Measurements from ENCODE around the gene GTF2A1.
"Not testable (repeated sequence)": the region's sequence is repeated elsewhere in the genome, so short reads cannot be mapped to it uniquely, and the experiment has no call there.

GTF2A1 gene

DNA sequence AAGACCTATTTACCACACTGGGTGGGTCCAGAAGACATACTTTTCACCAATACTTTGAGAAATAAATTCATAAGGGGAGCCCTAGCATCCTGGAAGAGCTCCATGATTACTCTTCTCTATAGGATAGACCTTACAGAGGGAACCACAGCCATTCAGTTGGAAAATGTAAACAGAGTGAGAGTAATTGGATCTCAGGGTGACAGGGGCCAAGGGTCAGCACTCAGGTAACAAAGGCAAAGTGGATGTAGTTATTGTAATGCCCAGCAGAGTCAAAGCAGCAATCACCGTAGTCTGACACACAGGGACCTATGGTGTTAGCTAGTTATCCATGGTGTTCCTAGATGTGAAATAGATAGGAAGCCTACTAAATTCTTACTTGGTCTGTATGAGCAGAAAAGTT lies 10.8 kb upstream of the GTF2A1 start:
- DNase-seq, result no peak

DNA sequence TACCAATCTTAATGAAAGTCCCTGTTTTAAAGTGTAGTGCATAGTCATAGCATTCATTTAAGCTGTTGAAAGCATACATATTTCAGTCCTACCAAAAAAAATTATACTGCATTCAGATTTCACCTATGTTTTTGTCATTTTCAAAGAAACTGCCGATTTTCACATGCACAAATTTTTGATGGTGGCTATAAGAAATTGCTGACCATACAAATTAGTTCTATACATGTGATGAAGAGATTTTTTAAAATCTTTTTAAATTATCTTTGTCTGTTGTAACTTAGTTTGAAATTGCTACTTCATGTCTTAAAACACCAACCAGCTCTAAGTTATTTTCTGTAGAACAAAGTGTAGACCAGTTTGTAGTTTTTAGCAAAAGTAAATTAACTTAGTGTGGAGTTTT lies 3.5 kb upstream of the GTF2A1 start:
- no peak for DNase-seq

DNA sequence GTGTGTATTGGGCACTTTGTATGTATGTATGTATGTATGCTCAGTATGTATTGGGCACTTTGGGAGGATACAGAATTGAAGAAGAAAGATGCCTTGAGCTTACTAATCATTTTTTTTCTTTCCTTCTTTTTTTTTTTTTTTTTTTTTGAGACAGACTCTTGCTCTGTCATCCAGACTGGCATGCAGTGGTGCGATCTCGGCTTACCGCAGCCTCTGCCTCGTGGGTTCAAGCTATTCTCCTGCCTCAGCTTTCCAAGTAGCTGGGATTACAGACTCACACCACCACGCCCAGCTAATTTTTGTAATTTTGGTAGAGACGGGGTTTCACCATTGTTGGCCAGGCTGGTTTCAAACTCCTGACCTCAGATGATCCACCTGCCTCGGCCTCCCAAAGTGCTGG lies 3.0 kb upstream of the GTF2A1 start:
- not testable (repeated sequence) for DNase-seq

DNA sequence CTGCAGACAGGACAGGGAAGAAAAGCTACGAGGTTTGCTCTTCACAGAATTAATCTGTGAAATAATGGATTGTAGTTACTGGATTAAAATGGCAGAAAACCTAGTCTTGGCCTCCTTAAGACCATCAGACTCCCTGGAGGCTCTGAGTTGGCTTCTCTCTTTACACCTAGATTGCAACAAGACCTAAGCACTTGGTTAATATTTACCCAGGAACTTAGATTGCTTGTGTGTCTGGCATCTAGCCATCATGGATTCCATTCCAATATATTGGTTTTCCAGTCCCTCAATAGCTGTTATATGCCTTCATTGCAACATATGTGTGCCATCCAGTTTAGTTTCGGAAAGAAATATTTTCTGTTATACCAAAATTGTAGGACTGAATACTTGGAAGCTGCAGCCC lies 1.9 kb upstream of the GTF2A1 start:
- DNase-seq, result no peak

DNA sequence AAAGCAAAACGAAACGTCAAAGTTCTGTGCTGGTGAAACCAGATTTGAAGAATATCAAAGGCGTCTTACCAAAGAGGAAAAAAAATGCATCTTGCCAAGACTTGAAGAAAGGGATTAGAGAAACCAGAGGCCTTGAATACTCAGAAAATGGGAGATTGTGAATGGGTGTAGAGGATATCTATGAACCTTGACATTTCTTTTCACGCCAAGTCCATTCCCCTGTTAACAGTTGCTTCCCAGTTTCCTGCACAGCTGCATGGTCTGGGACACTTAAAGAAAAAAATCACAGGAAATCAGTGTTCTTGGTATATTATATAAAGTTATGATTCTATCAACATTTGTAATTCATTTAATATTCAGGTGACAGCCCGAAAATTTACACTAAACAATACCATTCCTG lies 1.4 kb upstream of the GTF2A1 start:
- no peak for DNase-seq

DNA sequence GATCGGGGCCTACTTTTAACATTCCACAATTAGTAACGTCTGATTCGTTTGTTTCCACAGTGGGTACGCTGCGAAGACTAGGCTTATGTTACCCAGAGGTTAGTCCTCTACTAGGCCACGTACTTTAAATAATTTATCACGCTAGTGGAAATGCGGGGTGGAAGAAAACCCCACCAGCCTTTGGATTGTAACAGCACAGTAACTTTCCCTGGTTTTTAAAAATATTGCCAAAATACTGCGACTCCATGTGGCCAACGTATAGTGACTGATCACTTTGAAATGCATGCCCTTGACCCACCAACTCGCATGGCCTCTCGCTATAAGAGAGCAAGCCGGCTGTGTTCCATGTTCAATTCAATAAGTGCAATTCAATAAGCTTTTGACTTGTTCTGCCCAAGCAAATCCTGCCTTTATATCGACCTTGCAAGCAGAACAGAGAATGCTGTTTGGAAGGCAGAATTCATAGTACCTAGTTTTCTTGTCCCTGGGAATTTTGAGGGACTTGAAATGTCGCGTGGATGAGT lies 882 bp upstream of the GTF2A1 start:
- peak in 3 of 14 donors; percentile 44 to 63 (median 48) for DNase-seq

DNA sequence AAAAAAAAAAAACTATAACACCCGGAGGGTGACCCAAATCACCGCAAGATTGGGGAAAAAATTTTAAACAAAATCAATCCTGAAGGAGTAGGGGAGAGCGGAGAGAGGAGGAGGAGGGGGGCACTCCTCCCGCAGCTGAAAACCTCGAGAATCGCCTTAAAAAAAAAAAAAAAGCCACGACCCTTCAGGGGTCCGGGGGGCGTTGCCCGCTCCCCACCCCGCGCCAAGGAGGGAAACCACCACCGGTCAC lies 254 bp downstream of the GTF2A1 start:
- DNase-seq, result no peak

DNA sequence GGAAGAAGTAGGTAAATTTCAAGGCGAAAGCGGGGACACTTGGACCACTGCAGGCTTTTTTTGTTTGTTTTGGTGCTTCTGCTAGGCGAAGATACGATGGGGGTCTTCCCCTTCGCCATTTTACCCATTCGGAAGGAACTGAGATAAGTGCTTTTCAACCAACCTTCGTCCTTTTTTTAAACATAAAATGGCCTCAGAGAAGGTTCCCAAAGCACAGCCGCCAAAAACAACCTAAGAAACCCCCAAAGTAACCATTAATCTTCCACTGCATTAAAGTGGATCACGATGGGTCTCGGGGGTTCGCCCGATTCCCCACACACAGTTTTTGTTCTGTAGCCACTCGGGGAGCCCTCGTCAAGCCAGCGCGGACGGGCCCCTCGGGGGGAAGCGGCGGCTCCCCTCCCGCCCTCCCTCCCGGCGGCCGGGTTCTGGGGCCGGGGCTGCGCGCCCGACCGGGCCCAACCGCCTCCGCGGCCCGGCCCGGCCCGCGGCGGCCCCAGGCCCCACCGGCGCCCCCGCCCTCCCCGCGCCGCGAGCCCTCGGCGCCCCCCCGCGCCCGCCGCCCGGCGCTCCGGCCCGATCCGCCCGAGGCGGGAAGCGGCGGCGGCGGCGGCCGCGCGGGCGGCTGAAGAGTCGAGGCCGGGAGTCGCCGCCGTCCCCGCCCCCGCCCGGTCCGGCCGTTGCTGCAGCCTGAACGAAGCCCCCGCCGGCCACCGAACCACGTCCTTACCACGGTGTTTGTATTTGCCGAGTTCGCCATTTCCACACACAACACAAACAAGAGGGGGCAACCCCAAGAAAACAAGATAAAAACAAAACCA lies 790 bp downstream of the GTF2A1 start:
- DNase-seq, result peak in 8 of 14 donors; percentile 37 to 80 (median 62)

DNA sequence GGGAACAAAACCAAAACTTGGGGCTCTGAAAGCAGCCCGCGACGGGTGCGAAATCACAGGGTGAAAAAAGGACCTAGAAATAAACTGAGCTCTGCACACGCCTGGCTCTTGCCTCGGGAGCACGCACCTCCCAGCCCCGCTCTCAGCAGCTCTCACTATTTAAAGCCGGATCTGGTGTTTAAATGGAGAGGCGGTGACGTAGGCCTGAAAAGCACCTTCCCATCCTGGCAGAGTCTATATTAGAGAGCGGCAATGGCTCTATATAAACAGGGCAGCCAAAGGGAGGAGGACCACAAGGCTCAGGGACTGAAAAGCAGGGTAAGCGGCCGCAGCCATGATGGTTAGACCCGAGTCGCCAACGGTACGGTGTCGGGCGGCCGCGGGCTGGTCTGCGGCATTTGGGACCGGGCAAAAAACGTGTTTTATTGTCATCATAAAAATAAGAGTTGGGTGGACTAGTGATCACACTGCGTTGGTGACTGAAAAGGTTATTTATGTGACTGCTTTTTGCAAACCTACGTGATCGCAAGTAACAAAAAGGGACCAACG lies 1.5 kb downstream of the GTF2A1 start:
- DNase-seq, result peak; percentile 21 to 97 (median 85)

DNA sequence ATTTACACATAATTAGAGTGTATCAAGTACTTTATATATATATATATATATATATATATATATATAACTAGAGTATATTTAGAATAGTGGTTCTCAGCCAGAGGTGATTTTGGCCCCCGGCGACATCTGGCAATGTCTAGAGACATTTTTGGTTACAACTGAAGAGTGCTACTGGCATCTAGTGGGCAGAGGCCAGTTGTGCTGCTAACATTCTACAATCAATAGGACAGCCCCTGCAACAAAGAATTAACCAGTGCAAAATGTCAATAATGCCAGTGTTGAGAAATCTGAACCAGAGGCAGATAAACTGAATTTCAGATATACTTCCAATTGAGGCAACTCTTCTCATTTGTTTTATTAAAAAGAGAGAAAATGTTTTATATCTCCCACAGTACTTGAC lies 8.9 kb downstream of the GTF2A1 start:
- peak in 3 of 14 donors; percentile 4 to 14 (median 11) for DNase-seq

DNA sequence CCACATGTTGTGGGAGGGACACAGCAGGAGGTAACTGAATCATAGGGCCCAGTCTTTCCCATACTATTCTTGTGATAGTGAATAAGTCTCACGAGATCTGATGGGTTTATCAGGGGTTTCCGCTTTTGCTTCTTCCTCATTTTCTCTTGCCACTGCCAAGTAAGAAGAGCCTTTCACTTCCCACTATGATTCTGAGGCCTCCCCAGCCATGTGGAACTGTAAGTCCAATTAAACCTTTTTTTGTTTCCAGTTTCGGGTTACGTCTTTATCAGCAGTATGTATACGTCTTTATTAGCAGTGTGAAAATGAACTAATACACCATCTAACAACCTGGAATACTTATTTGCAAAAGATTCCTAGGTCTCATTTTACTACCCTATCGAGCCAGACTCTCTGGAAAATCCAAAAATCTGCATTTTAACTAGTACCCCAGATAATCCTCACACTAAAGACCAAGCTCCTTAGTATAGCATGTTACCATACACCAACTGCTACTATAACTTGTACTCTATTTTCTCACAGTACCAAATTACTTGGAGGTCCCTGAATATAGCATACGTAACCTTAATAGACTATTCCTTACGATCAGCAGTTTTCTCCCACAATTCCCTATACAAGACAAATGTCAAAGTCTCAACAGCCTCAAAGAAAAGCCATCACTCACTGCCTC lies 11.5 kb downstream of the GTF2A1 start:
- DNase-seq, result no peak

DNA sequence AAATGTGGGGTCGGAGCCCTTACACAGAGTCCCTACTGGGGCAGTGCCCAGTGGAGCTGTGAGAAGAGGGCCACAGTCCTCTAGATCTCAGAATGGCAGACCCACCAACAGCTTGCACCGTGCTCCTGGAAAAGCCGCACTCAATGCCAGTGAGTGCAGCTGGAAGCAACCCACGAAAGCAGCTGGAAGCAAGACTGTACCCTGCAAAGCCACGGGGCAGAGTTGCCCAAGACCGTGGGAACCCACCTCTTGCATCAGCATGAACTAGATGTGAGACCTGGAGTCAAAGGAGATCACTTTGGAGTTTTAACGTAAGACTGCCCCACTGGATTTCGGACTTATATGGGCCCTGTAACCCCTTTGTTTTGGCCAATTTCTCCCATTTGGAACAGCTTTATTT lies 12.3 kb downstream of the GTF2A1 start:
- no peak for DNase-seq

DNA sequence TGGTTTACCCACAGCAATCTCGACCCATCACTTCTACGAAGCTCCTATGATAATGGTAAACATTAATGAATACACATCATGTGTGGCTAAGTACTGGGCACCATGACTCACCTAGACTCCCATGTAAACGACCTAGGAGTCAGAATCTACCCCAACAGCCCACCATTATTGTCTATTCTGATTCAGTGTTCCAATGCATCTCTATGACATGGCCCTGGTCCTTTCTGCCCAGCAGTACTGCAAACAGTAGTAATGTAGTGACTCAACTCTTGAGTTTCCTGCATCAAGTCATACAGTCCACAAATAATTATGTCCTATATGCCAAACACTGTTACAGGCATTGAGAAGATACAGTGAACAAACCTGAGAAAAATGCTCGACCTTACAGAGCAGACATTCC lies 14.6 kb downstream of the GTF2A1 start:
- DNase-seq, result no peak

DNA sequence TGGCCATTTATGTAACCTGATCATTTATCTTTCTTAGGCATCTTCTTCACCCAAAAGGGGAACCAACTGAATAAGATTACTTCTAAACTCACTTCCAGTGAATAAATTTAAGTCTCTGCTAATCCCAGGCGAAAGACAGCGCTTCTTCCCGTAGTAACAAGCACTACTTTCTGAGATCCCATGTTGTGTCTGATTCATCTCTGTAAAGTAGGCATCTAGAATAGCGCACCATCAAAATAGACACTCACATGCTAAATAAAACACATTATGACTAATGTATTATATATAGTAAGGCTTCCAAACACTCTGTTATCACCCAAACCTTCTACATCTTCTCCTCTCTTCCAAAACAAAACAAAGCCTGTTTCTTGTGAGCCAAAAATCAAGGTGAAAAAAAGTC lies 15.1 kb downstream of the GTF2A1 start:
- no peak for DNase-seq

DNA sequence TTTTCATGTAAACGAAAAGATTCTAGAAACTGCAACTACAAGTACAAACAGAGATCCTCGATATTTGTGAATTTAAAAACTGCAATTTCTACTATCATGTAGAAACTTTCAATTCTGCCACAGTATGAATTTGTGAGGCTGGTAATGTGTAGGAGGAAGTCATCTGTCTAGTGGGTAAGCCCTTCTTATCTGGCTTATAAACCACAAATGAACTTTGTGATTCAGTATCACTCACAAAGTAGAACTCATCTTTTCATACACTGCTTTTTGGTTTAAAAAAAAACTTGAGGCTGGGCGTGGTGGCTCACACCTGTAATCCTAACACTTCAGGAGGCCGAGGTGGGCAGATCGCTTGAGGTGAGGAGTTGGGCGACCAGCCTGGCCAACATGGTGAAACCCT lies 20.7 kb downstream of the GTF2A1 start:
- DNase-seq, result no peak

DNA sequence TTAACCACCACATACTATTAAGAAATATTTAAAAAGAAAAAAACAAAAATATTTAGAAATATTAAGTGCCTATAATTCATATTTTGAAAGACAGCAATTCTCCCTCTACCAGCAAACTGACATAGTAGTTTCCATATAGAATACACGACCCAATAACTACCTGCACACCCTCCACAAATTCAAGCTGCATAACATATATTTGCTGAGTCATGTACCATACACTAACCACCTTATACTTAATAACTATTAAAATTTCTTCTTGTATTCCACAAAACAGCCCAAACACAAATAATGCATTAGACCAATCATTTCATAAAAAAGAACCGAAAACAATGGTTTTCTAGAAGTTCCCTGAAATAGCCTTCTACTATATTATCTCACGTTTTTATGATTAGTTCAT lies 21.7 kb downstream of the GTF2A1 start:
- DNase-seq, result no peak

DNA sequence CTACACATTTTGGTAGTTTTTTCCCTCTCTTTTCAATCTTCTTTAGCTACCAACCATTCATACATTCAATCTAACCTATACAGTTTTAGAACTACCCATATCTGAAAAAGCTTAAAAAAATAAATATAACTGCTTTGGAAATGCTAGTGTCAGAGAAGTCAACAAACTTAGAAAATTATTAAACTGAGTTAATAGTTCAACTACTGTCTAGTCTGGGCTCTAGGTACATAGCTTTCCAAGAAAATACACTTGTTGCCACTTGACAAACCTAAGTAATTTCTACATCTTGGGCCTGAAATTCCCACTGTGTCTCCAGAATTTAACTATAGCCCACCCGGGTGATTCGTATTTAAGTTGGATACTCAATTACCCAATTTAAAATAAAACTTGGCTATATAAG lies 22.1 kb downstream of the GTF2A1 start:
- DNase-seq, result no peak

DNA sequence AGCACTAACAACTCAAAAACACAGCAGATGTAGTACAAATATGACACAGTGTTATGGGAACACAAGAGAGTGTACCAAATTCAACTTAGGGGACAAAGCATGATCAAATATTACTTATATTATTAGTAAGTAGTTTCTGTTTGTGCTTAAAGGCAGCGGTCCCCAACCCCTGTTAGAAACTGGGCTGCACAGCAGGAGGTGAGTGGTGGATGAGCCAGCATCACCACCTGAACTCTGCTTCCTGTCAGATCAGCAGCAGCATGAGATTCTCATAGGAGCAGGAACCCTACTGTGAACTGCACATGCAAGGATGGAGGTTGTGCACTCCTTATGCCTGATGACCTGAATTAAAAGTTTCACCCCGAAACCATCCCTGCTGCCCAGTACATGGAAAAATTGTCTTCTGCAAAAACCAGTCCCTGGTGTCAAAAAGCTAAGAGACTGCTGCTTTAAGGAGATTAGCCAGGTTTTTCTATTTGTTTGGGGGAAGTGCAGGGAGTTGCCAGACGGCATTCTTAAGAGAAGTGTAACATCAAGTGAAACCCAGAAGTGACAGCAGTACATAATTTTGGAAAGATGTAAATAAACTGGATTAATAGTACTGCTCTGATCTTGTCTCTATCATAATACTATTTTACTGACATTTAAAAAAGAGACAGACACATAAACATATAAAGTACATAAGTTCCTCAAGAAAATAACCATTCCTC lies 26.7 kb downstream of the GTF2A1 start:
- DNase-seq, result peak in 1 of 14 donors; percentile 5

DNA sequence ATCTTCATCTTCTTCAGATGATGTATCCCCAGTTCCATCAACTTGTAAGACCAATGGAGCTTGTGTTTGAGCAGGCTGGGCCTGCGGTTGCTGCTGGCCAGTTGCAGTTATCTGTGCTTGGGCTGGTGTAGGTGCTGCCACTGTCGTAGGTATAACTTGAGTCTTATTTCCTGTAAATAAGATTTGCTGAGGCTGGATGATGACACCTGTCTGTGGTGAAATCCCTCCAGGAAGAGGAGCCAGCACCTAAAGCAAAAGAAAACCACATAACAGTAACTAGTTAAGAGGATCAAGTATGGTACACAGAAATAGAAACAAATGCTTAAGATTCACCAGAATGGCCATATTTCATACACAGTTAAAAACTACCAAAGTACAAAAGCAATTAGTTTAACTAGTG lies 28.2 kb downstream of the GTF2A1 start:
- DNase-seq, result no peak

DNA sequence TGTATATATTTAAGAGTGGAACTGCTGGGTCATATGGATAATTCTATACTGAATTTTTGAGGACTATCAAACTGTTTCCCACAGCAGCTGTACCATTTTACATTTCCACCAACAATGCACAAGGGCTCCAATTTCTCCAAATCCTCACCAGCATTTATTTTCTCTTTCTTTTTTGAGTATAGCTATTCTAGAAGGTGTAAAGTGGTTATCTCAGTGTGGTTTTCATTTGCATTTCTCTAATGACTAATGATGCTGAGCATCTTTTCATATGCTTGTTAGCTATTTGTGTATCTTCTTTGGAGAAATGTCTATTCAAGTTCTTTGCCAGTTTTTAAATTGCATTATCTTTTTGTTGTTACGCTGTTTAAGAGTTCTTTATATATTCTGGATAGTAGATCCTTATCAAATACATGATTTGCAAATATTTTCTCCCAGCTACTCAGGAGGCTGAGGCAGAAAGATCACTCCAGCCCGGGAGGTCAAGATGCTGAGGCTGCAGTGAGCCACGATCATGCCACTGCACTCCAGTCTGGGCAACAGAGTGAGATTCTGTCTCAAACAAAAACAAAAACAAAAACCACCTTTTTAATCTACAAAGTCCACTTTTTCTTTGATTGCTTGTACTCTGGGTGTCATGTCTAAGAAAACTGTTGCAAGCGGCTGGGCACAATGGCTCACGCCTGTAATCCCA lies 32.8 kb downstream of the GTF2A1 start:
- no peak for DNase-seq

DNA sequence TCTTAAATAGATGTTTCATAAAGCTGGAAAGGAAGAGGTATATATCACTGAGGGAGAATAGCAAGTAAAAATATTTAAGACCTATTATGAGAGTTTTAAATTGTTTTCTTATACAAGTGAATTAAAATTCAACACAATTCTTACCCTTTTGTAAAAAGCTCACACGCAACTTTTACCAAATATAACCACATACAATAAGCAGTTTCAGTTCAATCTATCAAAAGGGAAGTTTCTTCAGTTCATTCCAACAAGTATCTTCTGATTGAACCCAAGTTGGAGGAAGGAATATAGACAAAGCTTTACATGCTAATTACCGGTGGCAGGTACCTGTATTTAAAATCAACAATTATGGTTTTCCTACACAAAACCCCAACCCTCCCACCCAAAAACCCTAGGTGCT lies 41.1 kb downstream of the GTF2A1 start:
- DNase-seq, result no peak

DNA sequence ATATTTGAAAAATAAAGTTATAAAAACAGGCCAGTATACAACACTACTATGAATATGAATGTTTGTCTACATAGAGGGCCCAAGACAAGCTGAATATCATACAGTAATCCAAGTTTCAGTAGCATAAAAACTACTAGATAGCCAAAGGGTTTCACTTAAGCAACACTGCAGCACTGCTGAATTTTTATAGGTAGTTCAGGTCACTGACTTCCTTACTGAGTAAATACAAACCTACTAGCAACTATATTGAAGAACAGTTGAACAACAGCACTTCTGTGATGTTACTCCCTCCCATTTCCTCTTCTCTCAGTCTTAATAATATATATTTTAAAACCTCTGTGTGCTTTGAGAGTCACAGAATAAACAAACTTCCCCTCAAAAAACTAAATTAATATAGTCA lies 42.7 kb downstream of the GTF2A1 start:
- no peak for DNase-seq

DNA sequence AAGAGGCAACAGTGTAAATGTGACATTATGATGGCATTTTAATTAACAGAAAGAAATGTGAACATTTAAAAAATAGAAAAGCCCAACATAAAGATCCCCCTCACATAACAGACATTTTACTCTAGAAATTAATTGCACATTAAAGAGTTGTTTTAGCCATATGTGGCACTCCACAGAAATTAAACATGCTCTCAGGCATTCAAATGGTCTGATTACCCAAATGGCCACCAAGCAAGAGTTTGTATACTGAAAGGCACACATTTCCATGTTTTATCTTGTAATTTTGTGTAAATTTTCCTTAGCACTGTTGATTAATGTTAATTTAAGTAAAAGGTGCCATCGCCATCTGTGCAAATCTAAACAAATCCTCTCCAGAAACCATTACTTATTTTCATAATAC lies 43.5 kb downstream of the GTF2A1 start:
- DNase-seq, result no peak
